HG03159 (cell line): Measurements from ENCODE around the gene POTEG.
"Not testable (repeated sequence)": the region's sequence is repeated elsewhere in the genome, so short reads cannot be mapped to it uniquely, and the experiment has no call there.

Experiments used
- ATAC-seq: cut with Tn5 transposase; IDR thresholded peaks from one replicate; pipeline ENCODE4 v1.9.1; 2021; ENCODE audit warnings: mild to moderate bottlenecking, moderate library complexity; ENCODE audit not compliant: unreplicated experiment

Gene POTEG

GRCh38 chr14:19374451-19374903, 59.7 kb downstream of the POTEG start:
- ATAC-seq, result not testable (repeated sequence)

DNA sequence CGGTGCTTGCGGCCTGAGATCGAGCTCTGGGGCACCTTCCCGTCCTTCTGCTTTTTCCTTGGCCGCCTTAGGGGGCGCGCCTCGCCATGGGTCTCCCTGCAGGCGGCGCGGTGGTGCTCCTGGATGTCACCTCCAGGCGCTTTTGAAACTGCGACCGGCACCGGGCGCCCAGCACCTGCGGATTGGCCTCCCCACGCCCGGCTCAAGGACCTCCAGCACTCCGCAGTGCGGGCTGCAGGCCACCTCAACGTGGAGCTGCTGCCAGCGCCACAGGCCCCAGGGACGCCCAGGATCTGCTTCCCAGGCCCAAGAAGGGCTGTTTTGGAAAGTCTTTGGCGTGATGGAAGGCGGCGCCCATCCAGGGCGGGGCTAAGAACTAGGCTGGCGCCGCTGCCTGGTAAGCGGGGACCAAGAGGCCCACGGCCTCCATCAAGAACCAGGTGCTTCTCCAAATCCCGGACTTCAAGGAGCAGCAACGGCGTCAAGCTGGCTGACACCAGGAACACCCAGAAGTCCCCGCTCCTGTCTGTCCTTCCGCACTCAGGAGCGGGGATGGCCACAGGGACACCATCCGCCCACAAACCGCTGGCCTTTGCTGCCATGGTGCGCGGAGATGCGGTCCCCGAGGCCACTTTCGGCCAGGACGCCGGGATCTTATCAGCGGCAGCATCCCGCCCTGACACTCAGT, 61.2 kb downstream of the POTEG start:
- ATAC-seq, result not testable (repeated sequence)

- not testable (repeated sequence) for ATAC-seq
Measured at GRCh38 chr14:19371767-19372166, 62.4 kb downstream of the POTEG start.

GRCh38 chr14:19362803-19363202, 71.3 kb downstream of the POTEG start:
- ATAC-seq, result not testable (repeated sequence)

DNA sequence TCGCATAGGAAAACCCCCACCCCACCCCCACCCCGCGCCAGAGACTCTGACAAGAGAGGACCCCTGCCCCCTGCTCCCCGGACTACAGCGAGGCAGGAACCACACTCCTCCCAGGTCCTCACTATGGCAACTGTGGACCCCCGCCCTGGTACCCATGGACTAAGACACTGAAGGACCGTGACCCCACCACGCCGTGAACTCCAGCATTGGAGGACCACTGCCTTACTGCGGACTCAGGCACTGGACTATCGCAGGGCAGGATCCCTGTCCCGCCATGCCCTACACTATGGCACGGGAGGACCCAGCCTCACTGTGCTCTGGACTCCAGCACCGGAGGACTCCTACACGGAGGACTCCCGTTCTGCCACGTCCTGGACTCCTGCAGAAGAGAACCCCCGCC, 71.8 kb downstream of the POTEG start:
- ATAC-seq, result not testable (repeated sequence)

DNA sequence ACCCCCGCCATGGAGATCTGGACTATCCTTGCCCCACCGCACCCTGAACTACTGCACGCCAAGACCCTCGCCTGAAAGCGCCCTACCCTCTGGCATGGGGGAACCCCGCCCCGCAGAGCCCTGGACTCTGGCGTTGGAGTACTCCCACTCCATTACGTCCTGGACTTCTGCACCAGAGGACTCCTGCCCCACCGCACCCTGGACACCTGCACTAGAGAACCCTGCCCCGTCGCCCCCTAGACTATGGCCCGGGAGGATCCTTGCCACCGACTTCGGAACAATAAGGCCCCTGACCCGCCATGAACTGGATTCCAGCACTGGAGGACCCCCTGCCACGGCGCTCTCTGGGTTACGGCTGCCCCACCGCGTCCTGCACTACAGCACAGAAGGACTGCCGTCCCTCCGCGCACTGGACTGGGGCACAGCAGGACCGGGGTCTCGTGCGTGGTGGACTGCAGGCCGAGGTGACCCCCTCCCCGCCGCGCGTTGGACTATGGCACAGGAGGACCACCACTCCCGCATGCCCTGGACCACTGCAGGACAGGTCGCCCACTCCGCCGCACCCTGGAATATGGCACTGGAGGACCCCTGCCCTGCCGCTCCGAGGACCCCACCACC, 72.4 kb downstream of the POTEG start:
- ATAC-seq, result not testable (repeated sequence)

DNA sequence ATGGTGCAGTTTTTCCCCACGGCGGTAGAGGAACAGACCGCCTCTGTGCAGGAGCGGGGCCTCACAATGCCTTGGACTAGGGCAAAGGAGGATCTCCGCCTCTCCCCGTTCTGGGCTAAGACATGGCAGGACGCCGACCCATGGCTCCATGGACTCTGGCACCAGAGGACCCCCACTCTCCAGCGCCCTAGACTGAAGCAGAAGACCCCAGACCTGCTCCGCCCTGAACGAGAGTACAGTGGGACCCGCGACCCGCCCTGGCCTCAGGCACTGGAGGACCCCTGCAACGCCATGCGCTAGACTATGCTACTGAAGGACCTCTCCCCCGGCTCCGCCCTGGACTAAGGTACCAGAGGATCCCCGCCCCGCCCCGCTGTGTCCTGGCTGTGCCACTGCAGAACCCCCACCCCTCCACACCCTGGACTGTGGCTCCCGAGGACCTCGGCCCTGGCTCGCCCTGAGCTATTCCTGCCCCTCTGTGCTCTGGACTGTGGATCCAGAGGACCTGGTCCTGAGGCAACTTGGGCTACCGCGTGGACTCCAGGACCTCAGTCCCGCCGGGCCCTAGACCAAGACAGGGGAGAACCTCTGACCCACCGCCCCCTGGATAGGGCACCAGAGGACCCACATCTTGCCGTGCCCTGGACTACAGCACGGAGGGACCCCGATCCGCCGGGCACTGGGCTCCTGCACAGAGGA, 73.1 kb downstream of the POTEG start:
- not testable (repeated sequence) for ATAC-seq
